ENCODE data around the gene PCDHB4.
"Not testable (repeated sequence)": the region's sequence is repeated elsewhere in the genome, so short reads cannot be mapped to it uniquely, and the experiment has no call there.

DNA sequence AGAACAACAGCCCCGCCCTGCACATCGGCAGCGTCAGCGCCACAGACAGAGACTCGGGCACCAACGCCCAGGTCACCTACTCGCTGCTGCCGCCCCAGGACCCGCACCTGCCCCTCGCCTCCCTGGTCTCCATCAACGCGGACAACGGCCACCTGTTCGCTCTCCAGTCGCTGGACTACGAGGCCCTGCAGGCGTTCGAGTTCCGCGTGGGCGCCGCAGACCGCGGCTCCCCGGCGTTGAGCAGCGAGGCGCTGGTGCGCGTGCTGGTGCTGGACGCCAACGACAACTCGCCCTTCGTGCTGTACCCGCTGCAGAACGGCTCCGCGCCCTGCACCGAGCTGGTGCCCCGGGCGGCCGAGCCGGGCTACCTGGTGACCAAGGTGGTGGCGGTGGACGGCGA, 25.4 kb upstream of the PCDHB4 start:
- not testable (repeated sequence) for TF ChIP-seq POLR2A, POLR2AphosphoS5 (IDR thresholded peaks at IDR 0.05; ENCODE audit: low read depth, low read length)
